HepG2 (cell line): Measurements from ENCODE around the gene CAPN12. TPM values are rescaled to one million over a fixed set of nuclear protein-coding genes. Genes with fewer than 3 reads are reported as not detected.

Source experiments
- CBX1 ChIP-seq: IDR thresholded peaks from one replicate; pipeline ENCODE4 v1.6.1; 2016; ENCODE audit warnings: antibody characterized with exemption, low read depth
- EED ChIP-seq: sonication (generic); formaldehyde crosslinking; IDR thresholded peaks from 2 replicates; pipeline ENCODE4 v1.5.0; 2020; ENCODE audit warnings: mild to moderate bottlenecking, missing genetic modification reagents
- MBNL3 ChIP-seq: fragments of 250-450 bp; sonication (Bioruptor Pico); conservative IDR thresholded peaks from 2 replicates; pipeline ENCODE4 v1.8.0; 2022; ENCODE audit warnings: mild to moderate bottlenecking, inconsistent platforms
- MIXL1 ChIP-seq: IDR thresholded peaks from 2 replicates; pipeline ENCODE4 v1.6.1; 2016
- NCOA5 ChIP-seq: sonication (generic); formaldehyde crosslinking; IDR thresholded peaks from 2 replicates; pipeline ENCODE4 v1.4.0; 2020; ENCODE audit warnings: missing genetic modification reagents
- PCBP1 ChIP-seq: fragments of 200-400 bp; formaldehyde crosslinking; IDR thresholded peaks from 2 replicates; pipeline ENCODE4 v1.6.1; 2017; ENCODE audit warnings: mild to moderate bottlenecking, low read depth, low read length, borderline replicate concordance
- SP140L ChIP-seq: sonication (generic); formaldehyde crosslinking; IDR thresholded peaks from 2 replicates; pipeline ENCODE4 v1.4.0; 2020; ENCODE audit warnings: missing genetic modification reagents, borderline replicate concordance
- TAF15 ChIP-seq: fragments of 200-400 bp; formaldehyde crosslinking; IDR thresholded peaks from one replicate; pipeline ENCODE4 v1.6.1; 2018; ENCODE audit warnings: mild to moderate bottlenecking, low read depth, low read length; ENCODE audit not compliant: poor library complexity, severe bottlenecking
- ZMYM4 ChIP-seq: sonication (generic); formaldehyde crosslinking; IDR thresholded peaks from 2 replicates; pipeline ENCODE4 v1.8.1; 2023; ENCODE audit warnings: mild to moderate bottlenecking, missing genetic modification reagents
- ZNF30 ChIP-seq: sonication (generic); formaldehyde crosslinking; IDR thresholded peaks from 2 replicates; pipeline ENCODE4 v1.5.0; 2020; ENCODE audit warnings: mild to moderate bottlenecking, missing genetic modification reagents
- ZNF354B ChIP-seq: sonication (generic); formaldehyde crosslinking; IDR thresholded peaks from 2 replicates; pipeline ENCODE4 v1.8.0; 2022; ENCODE audit warnings: mild to moderate bottlenecking, missing genetic modification reagents
- ZNF530 ChIP-seq: sonication (generic); formaldehyde crosslinking; IDR thresholded peaks from 2 replicates; pipeline ENCODE4 v1.5.0; 2020; ENCODE audit warnings: low read depth, mild to moderate bottlenecking, missing genetic modification reagents
- ZNF777 ChIP-seq: sonication (generic); formaldehyde crosslinking; IDR thresholded peaks from 2 replicates; pipeline ENCODE4 v1.4.0; 2020; ENCODE audit warnings: missing genetic modification reagents
- ZNF782 ChIP-seq: sonication (generic); formaldehyde crosslinking; IDR thresholded peaks from 2 replicates; pipeline ENCODE4 v1.4.0; 2020; ENCODE audit warnings: missing genetic modification reagents, mild to moderate bottlenecking, borderline replicate concordance
- ZSCAN12 ChIP-seq: sonication (generic); formaldehyde crosslinking; IDR thresholded peaks from 2 replicates; pipeline ENCODE4 v1.9.0; 2021; ENCODE audit warnings: mild to moderate bottlenecking, missing genetic modification reagents
- polyA plus RNA-seq, 8 experiments: library from polyadenylated mRNA; depleted of rRNA in 3 of 8; stranded (reverse) in 7 of 8; unstranded in 1 of 8; fragments of >200 nt; fragmentation: Illumina TruSeq in 4 of 8; extraction: Trizol in 4 of 8; gene quantifications; 2 replicates each; pipeline versions ENCODE4 v1.2.1 to v1.2.3, GENCODE V29; 2011 to 2016; ENCODE audit warnings: low read depth in 4 of 8, missing spikeins in 1 of 8, mixed read lengths in 1 of 8; ENCODE audit not compliant: insufficient read depth in 1 of 8
- total RNA-seq, 5 experiments: library from RNA; depleted of rRNA; stranded (reverse); fragments of >200 nt; fragmentation: Illumina TruSeq; extraction: Trizol; gene quantifications; 2 replicates each; pipeline ENCODE4 v1.2.3, GENCODE V29; 2016; ENCODE audit warnings: low read depth in 1 of 5
- TF ChIP-seq, protein P1 (sequence below): sonication (generic); formaldehyde crosslinking; IDR thresholded peaks from 2 replicates; pipeline ENCODE4 v1.4.0; 2020; ENCODE audit warnings: missing genetic modification reagents
- TF ChIP-seq, protein P2 (sequence below): sonication (generic); formaldehyde crosslinking; IDR thresholded peaks from 2 replicates; pipeline ENCODE4 v1.8.1; 2023; ENCODE audit warnings: missing genetic modification reagents, mild to moderate bottlenecking, borderline replicate concordance
- TF ChIP-seq, protein P3 (sequence below): sonication (generic); formaldehyde crosslinking; IDR thresholded peaks from 2 replicates; pipeline ENCODE4 v1.4.0; 2020; ENCODE audit warnings: missing genetic modification reagents, borderline replicate concordance
- TF ChIP-seq, protein P4 (sequence below): sonication (generic); formaldehyde crosslinking; IDR thresholded peaks from 2 replicates; pipeline ENCODE4 v1.5.0; 2020; ENCODE audit warnings: missing genetic modification reagents, mild to moderate bottlenecking, borderline replicate concordance

Gene CAPN12
- total and polyA plus RNA-seq, 2 of the 13 experiments (the other 11 are each of a cell fraction or from before 2014, with no cell fraction given), result 1.6 to 13.6 TPM

DNA sequence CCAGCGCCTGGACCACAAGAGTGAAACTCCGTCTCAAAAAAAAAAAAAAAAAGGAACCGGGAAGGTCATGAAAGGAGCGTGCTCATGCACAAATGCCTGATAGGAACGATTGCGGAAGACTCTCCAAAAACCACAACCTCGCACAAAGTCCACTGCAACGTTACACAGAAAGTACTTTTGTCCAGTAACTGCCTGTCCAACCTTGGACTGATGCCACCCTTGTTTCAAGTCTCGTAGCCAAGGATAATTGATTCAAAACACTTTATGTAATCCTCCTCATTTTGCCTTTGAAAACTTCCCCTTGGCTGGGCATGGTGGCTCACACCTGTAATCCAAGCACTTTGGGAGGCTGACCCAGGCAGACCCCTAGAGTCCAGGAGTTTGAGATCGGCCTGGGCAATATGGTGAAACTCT is 15.3 kb upstream of the CAPN12 start (continued):
- TF ChIP-seq, protein P1, sequence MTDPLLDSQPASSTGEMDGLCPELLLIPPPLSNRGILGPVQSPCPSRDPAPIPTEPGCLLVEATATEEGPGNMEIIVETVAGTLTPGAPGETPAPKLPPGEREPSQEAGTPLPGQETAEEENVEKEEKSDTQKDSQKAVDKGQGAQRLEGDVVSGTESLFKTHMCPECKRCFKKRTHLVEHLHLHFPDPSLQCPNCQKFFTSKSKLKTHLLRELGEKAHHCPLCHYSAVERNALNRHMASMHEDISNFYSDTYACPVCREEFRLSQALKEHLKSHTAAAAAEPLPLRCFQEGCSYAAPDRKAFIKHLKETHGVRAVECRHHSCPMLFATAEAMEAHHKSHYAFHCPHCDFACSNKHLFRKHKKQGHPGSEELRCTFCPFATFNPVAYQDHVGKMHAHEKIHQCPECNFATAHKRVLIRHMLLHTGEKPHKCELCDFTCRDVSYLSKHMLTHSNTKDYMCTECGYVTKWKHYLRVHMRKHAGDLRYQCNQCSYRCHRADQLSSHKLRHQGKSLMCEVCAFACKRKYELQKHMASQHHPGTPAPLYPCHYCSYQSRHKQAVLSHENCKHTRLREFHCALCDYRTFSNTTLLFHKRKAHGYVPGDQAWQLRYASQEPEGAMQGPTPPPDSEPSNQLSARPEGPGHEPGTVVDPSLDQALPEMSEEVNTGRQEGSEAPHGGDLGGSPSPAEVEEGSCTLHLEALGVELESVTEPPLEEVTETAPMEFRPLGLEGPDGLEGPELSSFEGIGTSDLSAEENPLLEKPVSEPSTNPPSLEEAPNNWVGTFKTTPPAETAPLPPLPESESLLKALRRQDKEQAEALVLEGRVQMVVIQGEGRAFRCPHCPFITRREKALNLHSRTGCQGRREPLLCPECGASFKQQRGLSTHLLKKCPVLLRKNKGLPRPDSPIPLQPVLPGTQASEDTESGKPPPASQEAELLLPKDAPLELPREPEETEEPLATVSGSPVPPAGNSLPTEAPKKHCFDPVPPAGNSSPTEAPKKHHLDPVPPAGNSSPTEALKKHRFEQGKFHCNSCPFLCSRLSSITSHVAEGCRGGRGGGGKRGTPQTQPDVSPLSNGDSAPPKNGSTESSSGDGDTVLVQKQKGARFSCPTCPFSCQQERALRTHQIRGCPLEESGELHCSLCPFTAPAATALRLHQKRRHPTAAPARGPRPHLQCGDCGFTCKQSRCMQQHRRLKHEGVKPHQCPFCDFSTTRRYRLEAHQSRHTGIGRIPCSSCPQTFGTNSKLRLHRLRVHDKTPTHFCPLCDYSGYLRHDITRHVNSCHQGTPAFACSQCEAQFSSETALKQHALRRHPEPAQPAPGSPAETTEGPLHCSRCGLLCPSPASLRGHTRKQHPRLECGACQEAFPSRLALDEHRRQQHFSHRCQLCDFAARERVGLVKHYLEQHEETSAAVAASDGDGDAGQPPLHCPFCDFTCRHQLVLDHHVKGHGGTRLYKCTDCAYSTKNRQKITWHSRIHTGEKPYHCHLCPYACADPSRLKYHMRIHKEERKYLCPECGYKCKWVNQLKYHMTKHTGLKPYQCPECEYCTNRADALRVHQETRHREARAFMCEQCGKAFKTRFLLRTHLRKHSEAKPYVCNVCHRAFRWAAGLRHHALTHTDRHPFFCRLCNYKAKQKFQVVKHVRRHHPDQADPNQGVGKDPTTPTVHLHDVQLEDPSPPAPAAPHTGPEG, result no peak
- TF ChIP-seq CBX1, result no peak
- TF ChIP-seq MIXL1 (CRISPR knock-in tag), result peak; percentile 95
- TF ChIP-seq, protein P2, sequence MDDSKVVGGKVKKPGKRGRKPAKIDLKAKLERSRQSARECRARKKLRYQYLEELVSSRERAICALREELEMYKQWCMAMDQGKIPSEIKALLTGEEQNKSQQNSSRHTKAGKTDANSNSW (CRISPR knock-in tag), result no peak
- TF ChIP-seq PCBP1, result no peak
- TF ChIP-seq ZNF30 (CRISPR knock-in tag), result no peak
- no peak for TF ChIP-seq ZNF782 (CRISPR knock-in tag)
- no peak for TF ChIP-seq ZNF354B (CRISPR knock-in tag)
- TF ChIP-seq SP140L (CRISPR knock-in tag), result no peak
- no peak for TF ChIP-seq EED (CRISPR knock-in tag)
- TF ChIP-seq NCOA5 (CRISPR knock-in tag), result no peak; the same call in 1 of the 2 replicates
- TF ChIP-seq ZNF530 (CRISPR knock-in tag), result no peak
- no peak for TF ChIP-seq ZNF777
- no peak for TF ChIP-seq MBNL3
- TF ChIP-seq, protein P3, sequence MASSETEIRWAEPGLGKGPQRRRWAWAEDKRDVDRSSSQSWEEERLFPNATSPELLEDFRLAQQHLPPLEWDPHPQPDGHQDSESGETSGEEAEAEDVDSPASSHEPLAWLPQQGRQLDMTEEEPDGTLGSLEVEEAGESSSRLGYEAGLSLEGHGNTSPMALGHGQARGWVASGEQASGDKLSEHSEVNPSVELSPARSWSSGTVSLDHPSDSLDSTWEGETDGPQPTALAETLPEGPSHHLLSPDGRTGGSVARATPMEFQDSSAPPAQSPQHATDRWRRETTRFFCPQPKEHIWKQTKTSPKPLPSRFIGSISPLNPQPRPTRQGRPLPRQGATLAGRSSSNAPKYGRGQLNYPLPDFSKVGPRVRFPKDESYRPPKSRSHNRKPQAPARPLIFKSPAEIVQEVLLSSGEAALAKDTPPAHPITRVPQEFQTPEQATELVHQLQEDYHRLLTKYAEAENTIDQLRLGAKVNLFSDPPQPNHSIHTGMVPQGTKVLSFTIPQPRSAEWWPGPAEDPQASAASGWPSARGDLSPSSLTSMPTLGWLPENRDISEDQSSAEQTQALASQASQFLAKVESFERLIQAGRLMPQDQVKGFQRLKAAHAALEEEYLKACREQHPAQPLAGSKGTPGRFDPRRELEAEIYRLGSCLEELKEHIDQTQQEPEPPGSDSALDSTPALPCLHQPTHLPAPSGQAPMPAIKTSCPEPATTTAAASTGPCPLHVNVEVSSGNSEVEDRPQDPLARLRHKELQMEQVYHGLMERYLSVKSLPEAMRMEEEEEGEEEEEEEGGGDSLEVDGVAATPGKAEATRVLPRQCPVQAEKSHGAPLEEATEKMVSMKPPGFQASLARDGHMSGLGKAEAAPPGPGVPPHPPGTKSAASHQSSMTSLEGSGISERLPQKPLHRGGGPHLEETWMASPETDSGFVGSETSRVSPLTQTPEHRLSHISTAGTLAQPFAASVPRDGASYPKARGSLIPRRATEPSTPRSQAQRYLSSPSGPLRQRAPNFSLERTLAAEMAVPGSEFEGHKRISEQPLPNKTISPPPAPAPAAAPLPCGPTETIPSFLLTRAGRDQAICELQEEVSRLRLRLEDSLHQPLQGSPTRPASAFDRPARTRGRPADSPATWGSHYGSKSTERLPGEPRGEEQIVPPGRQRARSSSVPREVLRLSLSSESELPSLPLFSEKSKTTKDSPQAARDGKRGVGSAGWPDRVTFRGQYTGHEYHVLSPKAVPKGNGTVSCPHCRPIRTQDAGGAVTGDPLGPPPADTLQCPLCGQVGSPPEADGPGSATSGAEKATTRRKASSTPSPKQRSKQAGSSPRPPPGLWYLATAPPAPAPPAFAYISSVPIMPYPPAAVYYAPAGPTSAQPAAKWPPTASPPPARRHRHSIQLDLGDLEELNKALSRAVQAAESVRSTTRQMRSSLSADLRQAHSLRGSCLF (CRISPR knock-in tag), result no peak
- no peak for TF ChIP-seq TAF15
- no peak for TF ChIP-seq ZSCAN12
- TF ChIP-seq, protein P4, sequence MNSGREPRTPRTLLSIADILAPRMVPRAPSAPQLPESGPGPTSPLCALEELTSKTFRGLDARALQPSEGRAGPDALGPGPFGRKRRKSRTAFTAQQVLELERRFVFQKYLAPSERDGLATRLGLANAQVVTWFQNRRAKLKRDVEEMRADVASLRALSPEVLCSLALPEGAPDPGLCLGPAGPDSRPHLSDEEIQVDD (CRISPR knock-in tag), result no peak
- peak; percentile 57; the same call in 1 of the 2 replicates for TF ChIP-seq ZMYM4 (CRISPR knock-in tag)
